ENCODE data around the gene SERPINI1. TPM values are rescaled to one million over a fixed set of nuclear protein-coding genes. Genes with fewer than 3 reads are reported as not detected.

Gene SERPINI1
- total and polyA plus RNA-seq, 4 donors, result 29.6 to 127 (median 74.9) TPM

DNA sequence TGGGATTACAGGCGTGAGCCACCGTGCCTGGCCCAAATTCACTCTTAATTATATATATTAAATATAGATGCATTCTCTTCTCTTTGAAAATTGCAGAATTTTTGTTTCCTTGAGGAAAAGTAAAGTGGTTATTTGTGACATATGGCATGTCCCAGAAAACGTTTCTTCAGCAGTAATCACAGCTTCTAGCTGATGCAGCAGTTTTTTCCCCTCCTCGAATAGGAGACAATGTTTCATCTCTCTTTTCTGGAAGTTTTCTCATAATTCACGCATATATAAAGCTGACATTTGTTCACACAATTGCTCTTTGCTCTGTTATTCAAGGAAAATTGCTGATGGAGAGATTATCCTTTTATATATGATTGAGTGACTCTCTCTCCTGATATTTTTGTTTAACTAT lies 99.8 kb downstream of the SERPINI1 start:
- no peak for DNase-seq (ENCODE audit: low read depth in 4 of 6, low spot score in 6 of 6)
- no peak overlapping the region for H3K4me3 ChIP-seq (ENCODE audit: low read depth, low read length)
- no peak overlapping the region for H3K27ac ChIP-seq (ENCODE audit: low read depth, low read length)
- no peaks in the 10 kb centered on the region for H3K4me1 ChIP-seq (ENCODE audit: control insufficient read depth, insufficient read depth, low read length)
- no peaks in the 10 kb centered on the region for H3K9me3 ChIP-seq (ENCODE audit: control insufficient read depth, insufficient read depth, low read length)
- no peaks in the 10 kb centered on the region for H3K27me3 ChIP-seq (ENCODE audit: control insufficient read depth, insufficient read depth, low read length)
- WGBS (ENCODE audit: insufficient coverage), result no CpG with 5 or more reads among the region's 5 CpGs
- H3K36me3 ChIP-seq (ENCODE audit: control insufficient read depth, insufficient read depth, low read length), result no peaks in the 10 kb centered on the region

DNA sequence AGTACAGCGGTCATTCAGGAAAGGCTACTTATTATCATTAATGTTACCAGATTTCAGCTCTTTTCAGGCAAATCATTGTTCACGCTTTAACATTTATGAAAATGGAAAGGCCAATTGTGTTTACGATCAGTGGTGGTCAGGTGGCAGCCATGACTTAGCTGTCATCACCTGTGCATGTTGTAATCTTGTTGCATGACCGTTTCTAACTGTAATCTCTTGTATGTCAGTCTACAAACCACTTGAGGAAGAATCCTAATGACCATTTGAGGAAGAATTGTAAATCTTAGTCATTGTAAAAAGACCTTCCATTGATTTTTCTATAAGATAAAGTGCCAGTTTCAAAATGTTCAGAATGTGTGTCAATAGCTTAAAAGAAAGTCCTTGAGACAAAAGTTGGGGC lies 100.4 kb downstream of the SERPINI1 start:
- WGBS (ENCODE audit: insufficient coverage), result 100% methylated on average over 2 of the region's 4 CpGs
- Histone ChIP-seq H3K27me3 (ENCODE audit: control insufficient read depth, insufficient read depth, low read length) (no peaks in the 10 kb centered on the region), H3K27ac (ENCODE audit: low read depth, low read length) (no peak overlapping the region), H3K9me3 (ENCODE audit: control insufficient read depth, insufficient read depth, low read length) (no peaks in the 10 kb centered on the region), H3K36me3 (ENCODE audit: control insufficient read depth, insufficient read depth, low read length) (no peaks in the 10 kb centered on the region), H3K4me3 (ENCODE audit: low read depth, low read length) (no peak overlapping the region), H3K4me1 (ENCODE audit: control insufficient read depth, insufficient read depth, low read length) (no peaks in the 10 kb centered on the region)
- no peak for DNase-seq (ENCODE audit: low read depth in 4 of 6, low spot score in 6 of 6)

DNA sequence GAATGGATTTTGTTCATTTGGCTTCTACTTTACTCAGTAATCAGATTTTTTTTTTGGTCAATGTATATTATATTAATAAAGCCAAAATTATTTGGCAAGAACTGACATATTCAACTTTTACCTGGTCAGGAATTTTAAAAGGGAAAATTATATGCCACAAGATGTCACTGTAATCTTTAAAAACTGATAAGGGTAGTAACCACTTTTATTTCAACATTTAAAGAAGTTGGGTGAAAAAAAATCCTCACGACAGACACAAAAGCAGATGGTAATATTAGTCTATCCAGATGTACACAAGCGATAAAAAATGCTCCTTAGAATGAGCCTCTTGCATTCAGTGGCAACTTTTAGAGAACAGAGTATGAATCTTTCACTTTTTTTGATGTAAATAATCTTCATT lies 101.9 kb downstream of the SERPINI1 start:
- DNase-seq (ENCODE audit: low read depth in 4 of 6, low spot score in 6 of 6), result peak in 1 of 6 donors; percentile 47
- no CpG with 5 or more reads among the region's 2 CpGs for WGBS (ENCODE audit: insufficient coverage)
- Histone ChIP-seq H3K27ac (ENCODE audit: low read depth, low read length) (no peak overlapping the region), H3K9me3 (ENCODE audit: control insufficient read depth, insufficient read depth, low read length) (no peaks in the 10 kb centered on the region), H3K4me3 (ENCODE audit: low read depth, low read length) (no peak overlapping the region), H3K4me1 (ENCODE audit: control insufficient read depth, insufficient read depth, low read length) (no peaks in the 10 kb centered on the region), H3K36me3 (ENCODE audit: control insufficient read depth, insufficient read depth, low read length) (no peaks in the 10 kb centered on the region), H3K27me3 (ENCODE audit: control insufficient read depth, insufficient read depth, low read length) (no peaks in the 10 kb centered on the region)

- Histone ChIP-seq H3K27ac (ENCODE audit: low read depth, low read length) (no peak overlapping the region), H3K9me3 (ENCODE audit: control insufficient read depth, insufficient read depth, low read length) (no peaks in the 10 kb centered on the region), H3K4me3 (ENCODE audit: low read depth, low read length) (no peak overlapping the region), H3K36me3 (ENCODE audit: control insufficient read depth, insufficient read depth, low read length) (no peaks in the 10 kb centered on the region), H3K4me1 (ENCODE audit: control insufficient read depth, insufficient read depth, low read length) (no peaks in the 10 kb centered on the region), H3K27me3 (ENCODE audit: control insufficient read depth, insufficient read depth, low read length) (no peaks in the 10 kb centered on the region)
- WGBS (ENCODE audit: insufficient coverage), result 82% methylated on average over 4 of the region's 4 CpGs
- DNase-seq (ENCODE audit: low read depth in 4 of 6, low spot score in 6 of 6), result no peak
Observed at GRCh38 chr3:167839460-167840134, 104.1 kb downstream of the SERPINI1 start.

DNA sequence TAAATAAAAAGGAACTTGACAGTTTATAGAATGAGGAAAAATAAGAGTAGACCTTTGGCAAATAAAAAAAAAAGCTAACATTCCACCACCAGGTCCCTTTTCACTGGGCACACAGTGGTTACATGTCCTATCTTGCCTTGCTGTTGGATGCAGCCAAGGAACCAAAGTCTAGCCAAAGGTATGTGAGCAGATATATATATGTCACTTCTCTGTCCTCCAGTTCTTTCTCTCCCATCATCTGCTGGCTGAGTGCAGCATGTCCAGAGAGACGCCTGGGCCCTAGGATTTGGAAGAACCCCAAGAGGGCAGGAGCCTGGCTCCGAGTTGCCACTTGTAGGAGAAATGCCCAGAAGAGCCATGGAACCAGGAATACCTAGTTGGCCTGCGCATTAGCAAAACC lies 104.7 kb downstream of the SERPINI1 start:
- H3K4me1 ChIP-seq (ENCODE audit: control insufficient read depth, insufficient read depth, low read length), result no peaks in the 10 kb centered on the region
- H3K4me3 ChIP-seq (ENCODE audit: low read depth, low read length), result no peak overlapping the region
- H3K27ac ChIP-seq (ENCODE audit: low read depth, low read length), result no peak overlapping the region
- H3K36me3 ChIP-seq (ENCODE audit: control insufficient read depth, insufficient read depth, low read length), result no peaks in the 10 kb centered on the region
- 71% methylated on average over 2 of the region's 3 CpGs for WGBS (ENCODE audit: insufficient coverage)
- DNase-seq (ENCODE audit: low read depth in 4 of 6, low spot score in 6 of 6), result peak in 1 of 6 donors; percentile 37
- no peaks in the 10 kb centered on the region for H3K27me3 ChIP-seq (ENCODE audit: control insufficient read depth, insufficient read depth, low read length)
- H3K9me3 ChIP-seq (ENCODE audit: control insufficient read depth, insufficient read depth, low read length), result no peaks in the 10 kb centered on the region

- Histone ChIP-seq H3K9me3 (ENCODE audit: control insufficient read depth, insufficient read depth, low read length) (no peaks in the 10 kb centered on the region), H3K36me3 (ENCODE audit: control insufficient read depth, insufficient read depth, low read length) (no peaks in the 10 kb centered on the region), H3K4me3 (ENCODE audit: low read depth, low read length) (no peak overlapping the region), H3K4me1 (ENCODE audit: control insufficient read depth, insufficient read depth, low read length) (no peaks in the 10 kb centered on the region), H3K27me3 (ENCODE audit: control insufficient read depth, insufficient read depth, low read length) (no peaks in the 10 kb centered on the region), H3K27ac (ENCODE audit: low read depth, low read length) (no peak overlapping the region)
- WGBS (ENCODE audit: insufficient coverage), result no CpG with 5 or more reads among the region's 1 CpG
- DNase-seq (ENCODE audit: low read depth in 4 of 6, low spot score in 6 of 6), result no peak
Observed at GRCh38 chr3:167843481-167843880, 108.0 kb downstream of the SERPINI1 start.

DNA sequence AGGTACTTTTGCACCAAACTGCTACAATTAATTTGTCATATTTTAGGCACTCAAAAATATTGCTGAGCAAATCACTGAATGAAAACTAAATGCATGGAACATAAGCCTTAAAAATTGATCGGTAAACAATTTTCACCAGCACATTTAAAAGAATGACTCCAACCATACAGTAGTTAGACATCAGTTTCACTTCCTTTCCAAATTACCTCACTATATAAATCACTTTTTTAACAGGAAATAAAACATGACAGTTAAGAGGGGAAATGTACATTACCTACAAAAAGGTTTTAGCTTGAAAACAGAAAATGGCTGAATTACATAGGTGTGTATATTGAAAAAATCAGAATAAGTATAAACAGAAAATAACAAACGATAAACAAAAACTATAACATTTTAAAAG lies 108.4 kb downstream of the SERPINI1 start:
- no CpG with 5 or more reads among the region's 2 CpGs for WGBS (ENCODE audit: insufficient coverage)
- no peaks in the 10 kb centered on the region for H3K27me3 ChIP-seq (ENCODE audit: control insufficient read depth, insufficient read depth, low read length)
- no peak overlapping the region for H3K4me3 ChIP-seq (ENCODE audit: low read depth, low read length)
- DNase-seq (ENCODE audit: low read depth in 4 of 6, low spot score in 6 of 6), result no peak
- H3K9me3 ChIP-seq (ENCODE audit: control insufficient read depth, insufficient read depth, low read length), result no peaks in the 10 kb centered on the region
- H3K27ac ChIP-seq (ENCODE audit: low read depth, low read length), result no peak overlapping the region
- no peaks in the 10 kb centered on the region for H3K36me3 ChIP-seq (ENCODE audit: control insufficient read depth, insufficient read depth, low read length)
- no peaks in the 10 kb centered on the region for H3K4me1 ChIP-seq (ENCODE audit: control insufficient read depth, insufficient read depth, low read length)

DNA sequence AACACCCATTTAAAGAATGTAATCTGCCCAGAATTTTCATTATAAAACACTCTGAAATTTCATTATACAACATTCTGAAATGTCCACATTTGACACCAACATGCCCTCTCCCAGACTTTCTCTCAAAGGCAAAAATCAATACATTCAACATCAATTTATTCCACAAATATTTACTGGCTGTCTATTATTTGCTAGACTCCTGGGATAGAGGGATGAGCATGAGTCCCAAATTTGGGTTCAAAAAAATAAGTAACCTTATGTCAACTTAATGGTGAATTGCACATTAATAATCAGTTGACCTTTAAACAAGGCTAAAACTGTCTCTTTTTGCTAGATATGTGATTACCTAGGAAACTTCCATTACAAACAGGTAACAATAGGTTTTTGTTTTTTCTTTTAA lies 109.0 kb downstream of the SERPINI1 start:
- H3K9me3 ChIP-seq (ENCODE audit: control insufficient read depth, insufficient read depth, low read length), result no peaks in the 10 kb centered on the region
- no peaks in the 10 kb centered on the region for H3K36me3 ChIP-seq (ENCODE audit: control insufficient read depth, insufficient read depth, low read length)
- no peak for DNase-seq (ENCODE audit: low read depth in 4 of 6, low spot score in 6 of 6)
- no peaks in the 10 kb centered on the region for H3K4me1 ChIP-seq (ENCODE audit: control insufficient read depth, insufficient read depth, low read length)
- H3K27me3 ChIP-seq (ENCODE audit: control insufficient read depth, insufficient read depth, low read length), result no peaks in the 10 kb centered on the region
- H3K4me3 ChIP-seq (ENCODE audit: low read depth, low read length), result no peak overlapping the region
- H3K27ac ChIP-seq (ENCODE audit: low read depth, low read length), result no peak overlapping the region

- Histone ChIP-seq H3K36me3 (ENCODE audit: control insufficient read depth, insufficient read depth, low read length) (no peaks in the 10 kb centered on the region), H3K4me1 (ENCODE audit: control insufficient read depth, insufficient read depth, low read length) (no peaks in the 10 kb centered on the region), H3K27me3 (ENCODE audit: control insufficient read depth, insufficient read depth, low read length) (no peaks in the 10 kb centered on the region), H3K9me3 (ENCODE audit: control insufficient read depth, insufficient read depth, low read length) (no peaks in the 10 kb centered on the region), H3K27ac (ENCODE audit: low read depth, low read length) (no peak overlapping the region), H3K4me3 (ENCODE audit: low read depth, low read length) (no peak overlapping the region)
- no peak for DNase-seq (ENCODE audit: low read depth in 4 of 6, low spot score in 6 of 6)
- no CpG with 5 or more reads among the region's 1 CpG for WGBS (ENCODE audit: insufficient coverage)
Observed at GRCh38 chr3:167851171-167851570, 115.7 kb downstream of the SERPINI1 start.

DNA sequence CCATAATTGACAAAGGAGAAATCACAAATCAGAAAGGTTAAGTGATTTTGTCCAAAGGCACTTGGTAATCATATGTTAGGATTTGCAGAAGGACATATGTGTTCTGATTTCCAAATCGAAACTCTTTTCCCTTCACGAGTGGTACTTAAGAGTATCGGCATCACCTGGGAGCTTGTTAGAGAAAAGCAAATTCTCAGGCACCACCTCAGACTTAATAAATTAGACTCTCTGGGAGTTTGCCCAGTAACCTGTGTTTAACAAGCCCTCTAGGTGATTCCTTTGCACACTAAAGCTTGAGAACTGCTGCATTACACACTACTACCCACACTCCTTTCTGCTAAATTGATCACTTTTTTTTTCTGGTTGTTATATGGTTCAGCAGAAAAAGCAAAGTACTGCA lies 116.2 kb downstream of the SERPINI1 start:
- 80% methylated on average over 1 of the region's 3 CpGs for WGBS (ENCODE audit: insufficient coverage)
- no peak overlapping the region for H3K27ac ChIP-seq (ENCODE audit: low read depth, low read length)
- no peaks in the 10 kb centered on the region for H3K36me3 ChIP-seq (ENCODE audit: control insufficient read depth, insufficient read depth, low read length)
- no peaks in the 10 kb centered on the region for H3K27me3 ChIP-seq (ENCODE audit: control insufficient read depth, insufficient read depth, low read length)
- H3K4me3 ChIP-seq (ENCODE audit: low read depth, low read length), result no peak overlapping the region
- no peaks in the 10 kb centered on the region for H3K9me3 ChIP-seq (ENCODE audit: control insufficient read depth, insufficient read depth, low read length)
- no peaks in the 10 kb centered on the region for H3K4me1 ChIP-seq (ENCODE audit: control insufficient read depth, insufficient read depth, low read length)
- DNase-seq (ENCODE audit: low read depth in 4 of 6, low spot score in 6 of 6), result no peak
